Mucosa of stomach (tissue), 1 donor: ENCODE results near the gene NAV3.

Experiments used
- H3K27me3 ChIP-seq: one replicate; pipeline ENCODE4 v1.7.0; 2013; ENCODE audit warnings: mild to moderate bottlenecking, low read length; ENCODE audit not compliant: control insufficient read depth, insufficient read depth
- H3K36me3 ChIP-seq: one replicate; pipeline ENCODE4 v1.7.0; 2013; ENCODE audit warnings: low read length; ENCODE audit not compliant: control insufficient read depth, insufficient read depth
- H3K4me1 ChIP-seq: one replicate; pipeline ENCODE4 v1.7.0; 2013; ENCODE audit warnings: mild to moderate bottlenecking, low read length; ENCODE audit not compliant: control insufficient read depth, insufficient read depth
- H3K4me3 ChIP-seq: one replicate; pipeline ENCODE4 v1.7.0; 2013; ENCODE audit warnings: low read length
- H3K9ac ChIP-seq: one replicate; pipeline ENCODE4 v1.7.0; 2013; ENCODE audit warnings: mild to moderate bottlenecking, low read length, moderate library complexity
- H3K9me3 ChIP-seq: one replicate; pipeline ENCODE4 v1.7.0; 2013; ENCODE audit warnings: mild to moderate bottlenecking, low read length, moderate library complexity; ENCODE audit not compliant: control insufficient read depth
- donor health status: Pancreatic carcinoma.

Gene NAV3

DNA sequence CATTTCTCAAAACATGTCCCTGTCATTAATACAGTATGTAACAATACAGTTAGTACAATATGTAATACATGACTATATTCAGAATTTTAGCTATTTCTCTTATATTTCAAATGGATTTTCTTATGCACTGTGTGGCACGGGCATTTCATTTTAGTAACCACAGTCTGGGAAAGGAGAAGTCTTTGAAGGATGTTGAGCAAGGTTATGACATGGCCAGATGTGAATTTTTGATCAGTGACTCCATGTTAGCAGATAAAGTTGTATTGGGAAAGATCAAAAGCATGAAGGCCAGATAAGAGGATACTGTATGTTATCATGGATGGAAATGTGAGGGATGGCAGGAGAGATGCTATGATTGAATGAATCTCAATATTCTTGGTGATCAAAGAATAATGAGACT is 285.2 kb downstream of the NAV3 start:
- no peaks in the 10 kb centered on the region for H3K36me3 ChIP-seq

DNA sequence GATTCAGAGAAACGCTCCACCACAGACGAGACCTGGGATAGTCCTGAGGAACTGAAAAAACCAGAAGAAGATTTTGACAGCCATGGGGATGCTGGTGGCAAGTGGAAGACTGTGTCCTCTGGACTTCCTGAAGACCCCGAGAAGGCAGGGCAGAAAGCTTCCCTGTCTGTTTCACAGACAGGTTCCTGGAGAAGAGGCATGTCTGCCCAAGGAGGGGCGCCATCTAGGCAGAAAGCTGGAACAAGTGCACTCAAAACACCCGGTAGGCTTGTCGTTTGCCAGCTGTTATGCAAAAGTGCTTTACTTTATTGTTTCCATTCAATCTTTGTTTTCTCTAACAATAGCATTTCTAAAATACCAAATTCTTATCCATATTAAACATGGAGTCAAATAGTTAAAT is 287.3 kb downstream of the NAV3 start:
- no peaks in the 10 kb centered on the region for H3K27me3 ChIP-seq
- no peak overlapping the region for H3K9ac ChIP-seq
- H3K9me3 ChIP-seq: no peaks in the 10 kb centered on the region
- no peak overlapping the region for H3K4me3 ChIP-seq
- no peaks in the 10 kb centered on the region for H3K36me3 ChIP-seq
- H3K4me1 ChIP-seq: no peaks in the 10 kb centered on the region

More for the DNA sequence above, 285.2 kb downstream of the NAV3 start:
- Histone ChIP-seq H3K27me3 (no peaks in the 10 kb centered on the region), H3K9me3 (no peaks in the 10 kb centered on the region), H3K9ac (no peak overlapping the region), H3K4me1 (no peaks in the 10 kb centered on the region), H3K4me3 (no peak overlapping the region)

- no peak overlapping the region for H3K4me3 ChIP-seq
- H3K9ac ChIP-seq: no peak overlapping the region
- no peaks in the 10 kb centered on the region for H3K9me3 ChIP-seq
- no peaks in the 10 kb centered on the region for H3K36me3 ChIP-seq
- H3K4me1 ChIP-seq: no peaks in the 10 kb centered on the region
- H3K27me3 ChIP-seq: no peaks in the 10 kb centered on the region
These were observed 287.8 kb downstream of the NAV3 start for GRCh38 chr12:78118486-78118885.

GRCh38 chr12:78119351-78119918 is 288.7 kb downstream of the NAV3 start:
- Histone ChIP-seq H3K36me3 (no peaks in the 10 kb centered on the region), H3K4me1 (no peaks in the 10 kb centered on the region), H3K9me3 (no peaks in the 10 kb centered on the region), H3K27me3 (no peaks in the 10 kb centered on the region), H3K9ac (no peak overlapping the region), H3K4me3 (no peak overlapping the region)

GRCh38 chr12:78120306-78120705 is 289.6 kb downstream of the NAV3 start:
- no peaks in the 10 kb centered on the region for H3K36me3 ChIP-seq
- H3K4me1 ChIP-seq: no peaks in the 10 kb centered on the region
- H3K9ac ChIP-seq: no peak overlapping the region
- H3K9me3 ChIP-seq: no peaks in the 10 kb centered on the region
- no peaks in the 10 kb centered on the region for H3K27me3 ChIP-seq
- H3K4me3 ChIP-seq: no peak overlapping the region

DNA sequence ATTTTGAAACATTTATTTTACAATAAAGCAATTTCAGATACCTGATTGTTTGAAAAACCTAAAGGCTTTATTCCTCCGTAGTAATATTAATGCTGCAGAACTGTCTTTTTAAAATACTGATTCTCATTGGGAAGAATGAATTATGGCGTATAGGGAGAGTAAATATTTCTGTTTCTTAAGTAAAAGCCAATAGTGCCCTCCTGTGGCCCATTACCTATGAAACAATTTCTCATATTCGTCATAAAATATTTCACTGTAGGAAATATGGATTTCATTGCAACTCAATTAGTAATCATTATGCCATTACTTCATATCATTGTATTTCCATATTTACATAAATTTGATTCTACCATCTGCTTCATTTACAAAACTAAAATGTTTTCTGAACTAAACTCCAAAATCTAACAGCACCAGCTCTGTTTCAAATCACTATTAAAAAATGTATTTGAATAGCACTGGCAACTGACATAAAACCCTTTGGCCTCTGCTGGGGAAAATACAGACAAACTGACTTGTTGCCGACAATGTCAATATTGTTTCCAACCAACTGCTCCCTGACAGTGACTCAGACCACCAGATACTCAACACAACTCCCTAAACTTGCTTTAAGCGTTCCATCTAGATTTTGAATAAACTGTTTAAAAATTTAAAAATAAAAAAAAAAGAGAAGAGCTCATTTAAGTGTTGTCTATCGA is 290.3 kb downstream of the NAV3 start:
- Histone ChIP-seq H3K9ac (no peak overlapping the region), H3K4me1 (no peaks in the 10 kb centered on the region), H3K36me3 (no peaks in the 10 kb centered on the region), H3K27me3 (no peaks in the 10 kb centered on the region), H3K4me3 (no peak overlapping the region), H3K9me3 (no peaks in the 10 kb centered on the region)

DNA sequence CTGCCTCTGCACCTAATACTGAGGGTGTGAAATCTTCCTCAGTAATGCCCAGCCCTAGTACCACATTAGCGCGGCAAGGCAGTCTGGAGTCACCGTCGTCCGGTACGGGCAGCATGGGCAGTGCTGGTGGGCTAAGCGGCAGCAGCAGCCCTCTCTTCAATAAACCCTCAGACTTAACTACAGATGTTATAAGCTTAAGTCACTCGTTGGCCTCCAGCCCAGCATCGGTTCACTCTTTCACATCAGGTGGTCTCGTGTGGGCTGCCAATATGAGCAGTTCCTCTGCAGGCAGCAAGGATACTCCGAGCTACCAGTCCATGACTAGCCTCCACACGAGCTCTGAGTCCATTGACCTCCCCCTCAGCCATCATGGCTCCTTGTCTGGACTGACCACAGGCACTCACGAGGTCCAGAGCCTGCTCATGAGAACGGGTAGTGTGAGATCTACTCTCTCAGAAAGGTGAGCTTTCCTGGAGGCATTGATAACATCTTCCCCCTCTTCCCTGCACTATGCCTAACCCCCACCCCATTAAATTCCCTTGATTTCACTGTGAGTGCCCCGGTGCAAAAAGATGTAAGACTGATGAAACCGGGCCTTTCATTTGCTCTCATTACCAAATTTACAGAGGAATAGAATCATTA is 291.4 kb downstream of the NAV3 start:
- Histone ChIP-seq H3K27me3 (no peaks in the 10 kb centered on the region), H3K4me3 (no peak overlapping the region), H3K36me3 (no peaks in the 10 kb centered on the region), H3K9me3 (no peaks in the 10 kb centered on the region), H3K4me1 (no peaks in the 10 kb centered on the region), H3K9ac (no peak overlapping the region)

- H3K4me1 ChIP-seq: no peaks in the 10 kb centered on the region
- H3K9ac ChIP-seq: no peak overlapping the region
- H3K4me3 ChIP-seq: no peak overlapping the region
- no peaks in the 10 kb centered on the region for H3K27me3 ChIP-seq
- no peaks in the 10 kb centered on the region for H3K9me3 ChIP-seq
- no peaks in the 10 kb centered on the region for H3K36me3 ChIP-seq
These were observed 297.5 kb downstream of the NAV3 start for GRCh38 chr12:78128211-78128610.

DNA sequence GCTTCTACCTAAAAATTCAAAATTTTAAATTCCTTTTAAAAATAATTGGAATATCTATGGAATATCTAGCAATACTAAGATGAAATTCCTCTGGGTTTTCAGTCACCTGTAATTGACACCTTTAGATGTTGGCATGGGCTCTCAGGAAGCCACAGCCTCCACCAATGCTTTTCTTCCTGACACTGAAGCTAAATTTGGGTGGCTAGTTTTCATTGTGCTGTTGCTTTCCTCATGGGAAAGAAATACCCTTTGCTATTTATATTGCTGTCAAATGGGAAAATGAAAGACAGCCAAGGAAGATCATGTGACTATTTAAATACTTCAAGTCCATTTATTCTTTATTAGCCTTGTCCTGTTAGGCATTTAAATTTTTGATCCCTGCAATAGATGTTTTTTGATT is 313.0 kb downstream of the NAV3 start:
- Histone ChIP-seq H3K4me3 (no peak overlapping the region), H3K9ac (no peak overlapping the region), H3K9me3 (no peaks in the 10 kb centered on the region), H3K36me3 (no peaks in the 10 kb centered on the region), H3K4me1 (no peaks in the 10 kb centered on the region), H3K27me3 (no peaks in the 10 kb centered on the region)

- no peaks in the 10 kb centered on the region for H3K27me3 ChIP-seq
- no peaks in the 10 kb centered on the region for H3K9me3 ChIP-seq
- no peaks in the 10 kb centered on the region for H3K4me1 ChIP-seq
- no peak overlapping the region for H3K4me3 ChIP-seq
- H3K36me3 ChIP-seq: no peaks in the 10 kb centered on the region
- no peak overlapping the region for H3K9ac ChIP-seq
These were observed 314.7 kb downstream of the NAV3 start for GRCh38 chr12:78145398-78145797.

- Histone ChIP-seq H3K4me1 (no peaks in the 10 kb centered on the region), H3K36me3 (no peaks in the 10 kb centered on the region), H3K9ac (no peak overlapping the region), H3K9me3 (no peaks in the 10 kb centered on the region), H3K4me3 (no peak overlapping the region), H3K27me3 (no peaks in the 10 kb centered on the region)
These were observed 315.7 kb downstream of the NAV3 start for GRCh38 chr12:78146365-78146772.

DNA sequence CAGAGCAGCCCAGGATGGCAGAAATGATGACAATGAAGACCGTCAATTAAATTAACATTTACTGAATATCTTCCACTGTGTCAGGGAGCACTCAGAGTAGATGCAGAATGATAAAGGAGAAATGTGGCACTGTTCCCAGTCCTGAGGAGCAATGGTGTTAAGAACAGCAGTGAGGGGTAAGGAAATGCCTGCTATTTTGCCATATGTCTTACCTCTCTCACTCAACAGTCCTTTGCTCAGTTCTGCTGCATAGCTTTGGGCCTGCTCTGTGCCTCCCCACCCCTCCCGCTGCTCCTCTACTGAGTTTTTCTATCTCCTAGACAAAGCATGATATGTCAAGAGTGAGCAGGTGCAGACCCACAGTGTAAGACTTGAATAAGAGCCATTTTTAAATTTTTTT is 318.8 kb downstream of the NAV3 start:
- H3K4me1 ChIP-seq: no peaks in the 10 kb centered on the region
- no peaks in the 10 kb centered on the region for H3K36me3 ChIP-seq
- no peak overlapping the region for H3K4me3 ChIP-seq
- no peaks in the 10 kb centered on the region for H3K27me3 ChIP-seq
- no peaks in the 10 kb centered on the region for H3K9me3 ChIP-seq
- H3K9ac ChIP-seq: no peak overlapping the region
